NCI-H1417 (cell line): ENCODE measurements around the gene VWA5B1.

Experiments
- DNase-seq, 3 experiments: peaks; one replicate each; lab custom pipeline; 2025; lab: John Stamatoyannopoulos, UW

The VWA5B1 gene

DNA sequence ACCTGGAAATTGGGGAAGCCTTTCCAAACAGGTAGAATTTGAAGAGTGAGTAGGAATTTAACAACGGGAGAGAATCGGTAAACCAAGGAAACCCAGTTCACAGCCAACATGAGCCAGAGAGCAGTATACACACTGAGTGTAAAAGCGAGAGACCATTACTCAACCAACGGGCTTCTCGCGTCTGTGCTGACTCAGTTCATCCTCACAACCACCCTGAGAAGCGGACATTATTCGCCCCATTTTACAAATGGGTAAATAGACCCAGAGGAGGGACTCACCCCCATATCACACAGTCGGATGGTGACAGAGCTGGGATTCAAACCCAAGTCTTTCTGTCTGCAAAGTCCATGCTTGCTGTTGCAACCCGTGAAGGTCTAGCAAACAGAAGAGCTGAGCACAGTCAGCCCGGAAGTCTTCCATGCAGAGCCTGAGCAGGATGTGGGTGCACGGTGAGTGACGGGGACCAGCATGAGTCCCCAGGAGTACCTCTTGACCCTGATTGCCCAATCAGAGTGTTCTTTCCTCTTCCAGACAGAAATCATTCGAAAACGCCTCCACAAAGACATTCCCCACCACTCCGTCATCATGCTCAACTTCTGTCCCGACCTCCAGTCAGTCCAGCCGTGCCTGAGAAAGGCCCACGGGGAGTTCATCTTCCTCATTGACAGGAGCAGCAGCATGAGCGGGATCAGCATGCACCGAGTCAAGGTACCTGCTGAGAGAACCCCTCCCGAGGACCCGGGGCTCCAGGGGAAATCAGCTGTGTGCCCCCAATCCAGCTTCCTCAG, 32.3 kb downstream of the VWA5B1 start:
- no peak for DNase-seq

DNA sequence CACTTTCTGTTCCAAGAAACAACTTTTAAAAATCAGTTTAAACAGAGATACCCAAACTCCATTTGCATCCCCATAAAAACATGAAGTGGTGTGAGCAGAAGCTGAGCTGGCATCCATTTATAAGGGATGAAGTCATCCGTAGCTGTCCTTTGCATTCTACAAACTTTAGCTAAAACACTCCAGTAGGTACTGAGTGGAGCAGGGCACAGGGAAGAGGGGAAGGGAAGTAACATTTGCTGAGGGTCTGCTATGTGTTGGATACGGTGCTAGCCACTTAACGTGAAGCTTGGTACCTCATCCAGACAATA, 32.9 kb downstream of the VWA5B1 start:
- no peak for DNase-seq

DNA sequence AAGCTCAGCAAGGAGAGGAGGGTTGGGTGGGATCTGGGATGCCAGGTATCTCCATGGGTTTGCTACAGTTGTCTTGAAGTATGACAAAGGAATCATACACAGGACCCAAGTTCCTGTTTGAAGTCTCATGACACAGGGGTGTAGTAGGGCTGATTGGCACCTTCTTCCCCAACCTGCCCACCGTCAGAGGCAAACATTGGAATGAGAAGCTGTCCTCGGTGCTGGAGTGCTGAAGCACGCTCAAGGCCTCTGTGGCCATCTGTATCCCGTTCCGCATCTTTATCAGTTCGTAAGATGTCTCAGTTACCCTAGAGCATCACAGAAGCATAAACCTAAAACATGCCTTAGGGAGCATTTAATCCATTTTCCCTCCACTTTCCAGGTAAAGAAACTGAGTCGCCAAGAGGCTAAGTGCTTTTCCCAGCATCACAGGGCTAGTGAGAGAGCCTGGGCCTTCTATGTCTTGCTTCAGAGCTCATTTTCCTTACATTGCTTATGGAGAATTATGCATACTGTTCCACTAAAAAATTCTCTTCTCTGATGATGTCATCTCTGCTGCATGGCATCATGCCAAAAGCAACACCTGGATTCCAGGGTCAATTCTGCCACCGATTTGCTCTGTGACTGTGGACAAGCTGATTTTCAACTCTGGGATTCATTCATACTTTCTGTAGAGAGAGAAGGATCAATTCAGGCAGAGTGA, 34.2 kb downstream of the VWA5B1 start:
- DNase-seq, result peak in 1 of 3 experiments; percentile 21

DNA sequence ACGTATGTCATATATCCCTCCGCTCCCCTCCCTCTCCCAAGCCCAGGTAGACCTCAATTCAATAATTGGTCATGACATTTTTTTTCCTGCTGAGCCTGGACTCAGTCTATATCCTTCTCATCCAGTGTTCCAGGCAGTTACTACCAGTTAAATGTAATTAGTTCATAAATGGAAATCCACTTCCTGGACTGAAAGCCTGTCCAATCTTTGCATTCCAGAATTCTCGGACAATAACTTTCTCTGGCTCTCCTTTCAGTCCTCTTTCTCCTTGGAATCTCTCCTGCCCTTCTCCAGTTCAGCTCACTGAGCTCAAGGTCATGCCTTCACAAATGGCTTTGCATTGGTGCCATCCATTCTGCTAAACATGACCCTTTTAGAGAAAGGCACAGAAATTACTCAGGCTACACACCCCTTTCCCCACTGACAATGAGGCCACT, 34.8 kb downstream of the VWA5B1 start:
- DNase-seq, result no peak

DNA sequence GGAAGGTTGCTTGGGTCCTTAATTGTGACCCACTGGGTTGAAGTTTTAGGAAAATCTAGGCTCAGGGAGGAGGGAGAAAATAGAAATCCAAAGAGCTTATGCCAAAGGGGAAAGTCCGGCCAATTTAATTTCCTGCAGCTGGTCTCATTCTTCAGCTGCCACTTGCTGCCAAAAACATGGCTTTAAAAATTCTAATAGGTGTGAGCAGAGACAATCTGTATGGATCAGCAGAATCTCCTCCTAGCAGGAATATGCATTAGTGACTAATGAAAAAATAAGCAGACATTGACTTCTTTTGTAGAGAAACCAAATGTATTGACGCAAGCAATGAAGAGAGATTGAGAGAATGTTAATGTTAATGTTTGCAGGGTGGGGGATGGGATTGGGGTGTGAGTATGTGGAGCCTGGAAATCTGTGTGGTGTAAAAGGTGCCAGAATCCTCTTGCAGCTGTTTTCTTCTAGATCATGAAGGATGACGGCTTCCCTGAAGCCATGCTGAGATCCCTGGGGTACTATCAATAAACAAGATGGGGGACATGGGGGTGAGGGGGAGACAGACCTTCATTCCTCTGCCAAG, 35.3 kb downstream of the VWA5B1 start:
- DNase-seq, result no peak

DNA sequence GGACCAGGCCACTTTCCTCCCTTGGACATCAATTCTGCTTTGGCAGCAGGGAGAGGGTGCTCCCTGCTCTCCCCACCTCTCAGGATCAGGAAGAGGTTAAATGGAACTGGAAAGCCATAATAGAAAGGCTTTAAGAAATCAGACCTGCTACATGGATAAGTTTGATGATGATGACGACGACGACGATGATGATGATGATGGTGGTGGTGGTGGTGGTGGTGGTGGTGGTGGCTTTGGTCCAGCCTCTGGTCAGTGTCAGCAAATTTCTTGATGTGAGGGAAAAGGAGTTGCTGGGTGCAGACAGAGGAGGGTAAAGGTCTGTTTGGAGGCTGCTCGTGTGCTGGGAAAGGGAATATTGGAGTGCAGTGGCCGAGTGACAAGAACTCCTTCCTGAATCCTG, 36.8 kb downstream of the VWA5B1 start:
- no peak for DNase-seq

DNA sequence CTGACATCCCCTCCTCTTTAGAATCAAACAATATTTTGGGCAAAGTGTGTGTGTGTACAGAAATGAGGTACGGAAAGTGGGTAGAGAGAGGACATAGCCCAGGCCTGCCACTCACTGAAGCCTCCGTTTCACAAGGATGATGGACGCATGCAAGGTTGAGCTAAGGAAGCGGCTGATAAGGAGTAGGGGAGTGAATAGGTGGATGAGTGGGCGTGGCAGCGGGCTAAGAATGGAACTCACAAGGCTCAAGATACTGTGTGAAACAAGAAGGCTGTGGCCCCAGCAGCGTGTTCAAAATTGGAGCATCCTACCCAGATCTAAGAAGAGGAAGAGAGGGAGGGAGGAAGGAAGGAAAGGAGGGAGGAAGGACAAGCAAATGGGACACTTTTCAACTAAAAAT, 37.5 kb downstream of the VWA5B1 start:
- DNase-seq, result no peak

DNA sequence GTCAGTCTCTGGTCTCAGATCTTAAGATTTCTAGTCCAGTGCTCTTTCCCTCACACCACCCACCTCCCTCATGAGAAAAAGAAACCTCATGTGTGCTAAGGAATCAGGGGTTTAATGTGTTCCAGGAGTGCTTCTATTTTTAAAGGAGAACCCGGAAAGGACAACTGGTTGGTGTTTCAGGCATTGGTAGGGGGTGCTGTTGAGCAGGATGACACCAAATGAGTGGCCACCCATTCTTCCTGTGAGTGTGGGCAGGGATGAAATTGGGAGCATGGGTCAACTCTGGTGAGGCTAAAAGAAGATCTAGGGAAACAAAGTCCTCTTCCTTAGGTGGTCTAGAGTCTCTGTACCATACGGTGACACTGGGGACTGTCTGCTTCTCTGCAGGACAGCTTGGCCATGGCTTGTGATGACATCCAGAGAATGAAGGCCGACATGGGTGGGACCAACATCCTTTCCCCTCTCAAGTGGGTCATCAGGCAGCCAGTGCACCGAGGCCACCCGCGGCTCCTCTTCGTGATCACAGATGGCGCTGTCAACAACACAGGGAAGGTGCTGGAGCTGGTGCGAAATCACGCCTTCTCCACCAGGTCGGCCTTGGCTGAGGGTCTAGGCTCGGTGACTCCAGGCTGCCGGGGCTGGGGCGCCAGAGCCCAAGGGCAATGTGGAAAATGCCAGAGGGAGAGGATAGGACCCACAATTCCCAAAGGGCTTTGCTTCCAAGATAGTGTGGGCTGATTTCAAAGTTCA, 39.3 kb downstream of the VWA5B1 start:
- DNase-seq, result no peak

DNA sequence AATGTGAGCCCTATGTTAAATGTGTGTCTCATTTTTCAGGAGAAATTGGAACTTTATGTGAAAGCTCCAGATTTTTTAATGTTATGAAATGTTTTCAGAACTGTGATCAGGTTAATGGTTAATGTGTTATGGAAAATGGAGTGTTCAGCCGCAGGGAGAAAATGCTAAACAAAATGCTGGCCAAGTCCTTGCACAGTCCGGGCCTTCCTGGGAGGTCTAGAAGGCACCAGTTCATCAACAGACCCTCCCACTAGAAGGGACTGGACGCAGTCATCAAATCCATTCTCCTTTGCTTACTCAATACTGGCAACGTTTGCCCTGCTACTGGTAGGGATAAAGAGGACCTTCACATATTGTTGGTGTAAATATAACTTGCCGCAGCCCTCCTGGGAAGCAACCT, 43.4 kb downstream of the VWA5B1 start:
- no peak for DNase-seq

DNA sequence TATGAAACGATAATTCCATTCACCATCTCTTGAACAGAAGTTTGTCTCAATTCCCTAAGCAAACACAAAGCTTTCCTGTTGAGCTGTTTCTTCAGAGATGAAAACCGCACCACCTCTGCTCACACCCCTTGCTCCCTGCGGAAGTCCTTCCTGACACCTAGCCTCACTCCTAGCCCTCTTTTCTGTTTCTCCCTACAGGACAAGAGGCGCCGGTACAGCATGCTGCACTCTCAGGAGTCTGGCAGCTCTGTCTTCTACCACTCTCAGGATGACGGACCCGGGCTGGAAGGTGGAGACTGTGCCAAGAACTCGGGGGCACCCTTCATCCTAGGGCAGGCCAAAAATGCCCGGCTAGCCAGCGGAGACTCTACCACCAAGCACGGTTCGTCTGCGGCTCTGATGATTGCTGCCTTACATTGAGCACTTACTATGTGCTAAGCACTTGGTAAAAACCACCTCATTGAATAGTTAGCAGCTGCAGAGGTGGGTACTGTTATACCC, 45.5 kb downstream of the VWA5B1 start:
- no peak for DNase-seq

DNA sequence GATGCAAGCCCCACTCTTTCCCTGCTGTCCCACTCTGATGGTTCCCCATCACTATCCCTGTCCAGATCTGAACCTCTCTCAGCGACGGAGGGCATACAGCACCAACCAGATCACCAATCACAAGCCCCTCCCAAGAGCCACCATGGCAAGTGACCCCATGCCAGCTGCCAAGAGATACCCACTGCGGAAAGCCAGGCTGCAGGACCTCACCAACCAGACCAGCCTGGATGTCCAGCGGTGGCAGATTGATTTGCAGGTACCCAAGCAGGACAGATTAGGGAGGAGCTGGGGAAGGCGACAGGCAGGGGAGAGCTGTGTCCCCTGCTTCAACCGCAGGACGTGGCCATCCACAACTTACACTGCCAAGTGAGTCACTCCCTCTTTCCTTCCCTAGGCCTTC, 46.9 kb downstream of the VWA5B1 start:
- DNase-seq, result no peak

DNA sequence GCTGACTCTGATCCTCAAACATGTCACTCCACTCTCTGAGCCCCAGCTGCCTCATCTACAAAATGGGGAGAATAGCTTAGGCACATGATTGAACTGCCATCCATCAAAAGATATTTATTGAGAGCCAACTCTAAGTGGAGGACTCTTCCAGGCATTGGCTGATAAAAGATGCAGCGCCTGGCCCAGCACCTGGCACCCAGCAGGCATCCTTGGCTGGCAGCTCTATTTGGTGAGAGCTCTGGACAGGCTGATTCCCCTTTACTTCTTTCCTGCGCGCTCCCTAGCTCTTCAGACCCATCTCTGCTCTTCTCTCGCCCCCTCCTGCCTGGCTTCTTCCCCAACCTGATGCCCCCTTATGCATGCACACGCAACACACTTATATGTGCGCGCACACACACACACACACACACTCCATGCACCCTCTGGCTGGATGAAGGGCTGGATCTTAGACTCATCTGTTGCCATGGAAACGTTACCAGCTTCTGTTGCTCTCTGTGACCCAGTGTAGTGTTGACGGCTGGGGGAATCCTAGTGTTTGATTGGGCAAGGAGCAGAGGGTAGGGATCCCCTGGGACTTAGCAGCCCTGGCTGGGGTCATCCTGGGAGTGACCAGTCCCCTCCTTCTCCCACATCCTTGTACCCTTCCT, 49.3 kb downstream of the VWA5B1 start:
- DNase-seq, result peak; percentile 37 to 87 (median 66)

DNA sequence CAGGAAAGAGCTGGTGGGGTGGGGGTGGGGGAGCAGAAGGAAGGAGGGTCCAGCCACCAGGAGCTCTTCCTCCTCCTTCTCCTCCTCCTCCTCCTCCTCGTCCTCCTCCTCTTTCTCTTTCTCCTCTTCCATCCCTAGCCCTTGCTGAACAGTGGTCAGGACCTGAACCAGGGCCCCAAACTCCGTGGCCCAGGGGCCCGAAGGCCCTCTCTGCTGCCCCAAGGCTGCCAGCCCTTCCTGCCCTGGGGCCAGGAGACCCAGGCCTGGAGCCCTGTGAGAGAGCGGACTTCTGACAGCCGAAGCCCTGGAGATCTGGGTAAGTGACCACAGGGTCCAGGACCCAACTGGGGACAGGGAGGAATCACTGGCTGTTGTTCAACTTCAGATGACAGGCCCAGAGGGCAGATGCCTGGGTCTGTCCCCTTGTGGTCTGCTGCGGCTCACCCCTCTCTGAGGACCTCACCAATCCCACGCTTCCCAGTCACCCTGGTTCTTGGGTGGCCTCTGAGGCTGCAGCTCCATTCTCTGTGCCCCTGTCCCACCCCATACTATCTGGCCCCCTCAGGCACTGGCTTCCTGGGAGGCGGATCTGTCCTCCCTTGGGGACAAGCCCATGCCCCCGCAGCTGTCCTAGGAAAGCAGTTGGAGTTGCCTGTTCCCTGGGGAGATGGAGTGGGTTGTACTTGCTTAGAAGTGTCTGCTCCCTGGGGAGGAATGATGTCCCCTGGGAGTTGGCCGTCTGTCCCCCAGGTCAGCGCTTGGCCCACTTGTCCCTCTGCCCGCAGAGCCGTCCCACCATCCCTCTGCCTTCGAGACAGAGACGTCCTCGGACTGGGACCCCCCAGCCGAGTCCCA, 51.8 kb downstream of the VWA5B1 start:
- no peak for DNase-seq

DNA sequence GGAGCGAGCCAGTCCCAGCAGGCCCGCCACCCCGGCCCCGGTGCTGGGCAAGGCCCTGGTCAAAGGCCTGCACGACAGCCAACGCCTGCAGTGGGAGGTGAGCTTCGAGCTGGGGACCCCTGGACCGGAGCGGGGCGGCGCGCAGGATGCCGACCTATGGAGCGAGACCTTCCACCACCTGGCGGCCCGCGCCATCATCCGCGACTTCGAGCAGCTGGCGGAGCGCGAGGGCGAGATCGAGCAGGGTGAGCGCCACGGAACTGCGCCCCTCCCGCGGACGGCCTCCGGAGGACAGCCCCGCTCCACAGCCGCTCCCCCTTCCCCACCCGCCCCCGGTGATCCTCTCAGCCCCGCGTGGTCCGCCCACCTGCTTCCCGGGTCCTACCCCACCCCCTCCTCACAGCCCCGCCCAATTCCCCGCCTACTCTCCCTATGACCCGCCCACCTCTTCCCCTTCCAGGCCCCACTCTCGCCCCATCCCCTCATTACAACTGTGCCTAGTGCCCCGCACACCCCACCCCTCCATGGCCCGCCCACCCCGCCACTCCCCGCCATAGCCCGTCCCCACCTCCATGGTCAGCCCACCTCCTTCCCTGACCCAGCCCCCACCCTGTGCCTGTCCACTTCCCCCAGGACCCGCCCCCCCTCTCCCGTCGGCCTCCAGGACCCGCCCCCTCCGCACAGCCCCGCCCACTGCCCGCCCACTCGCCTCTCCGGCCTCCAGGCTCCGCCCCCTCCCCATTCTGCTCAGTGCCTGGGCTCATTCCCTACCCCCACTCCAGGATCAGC, 52.7 kb downstream of the VWA5B1 start:
- peak in 1 of 3 experiments; percentile 83 for DNase-seq

DNA sequence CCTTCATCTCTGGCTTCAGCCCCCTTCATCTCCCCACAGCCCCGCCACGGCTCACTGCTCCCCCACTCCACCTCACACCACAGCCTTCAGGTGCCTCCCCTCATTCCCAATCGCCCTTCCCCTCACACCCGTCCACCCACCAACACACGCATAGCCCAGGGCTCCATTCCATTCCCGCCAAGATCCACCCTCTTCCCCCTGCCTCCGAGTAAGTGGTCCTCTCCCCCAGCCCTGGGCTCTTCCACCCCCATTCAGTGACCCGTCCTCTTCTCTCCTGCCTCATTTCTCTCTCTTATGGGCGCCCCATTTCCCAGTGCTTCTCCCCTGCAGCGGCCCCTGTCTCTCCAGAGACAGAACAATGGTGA, 53.2 kb downstream of the VWA5B1 start:
- no peak for DNase-seq

DNA sequence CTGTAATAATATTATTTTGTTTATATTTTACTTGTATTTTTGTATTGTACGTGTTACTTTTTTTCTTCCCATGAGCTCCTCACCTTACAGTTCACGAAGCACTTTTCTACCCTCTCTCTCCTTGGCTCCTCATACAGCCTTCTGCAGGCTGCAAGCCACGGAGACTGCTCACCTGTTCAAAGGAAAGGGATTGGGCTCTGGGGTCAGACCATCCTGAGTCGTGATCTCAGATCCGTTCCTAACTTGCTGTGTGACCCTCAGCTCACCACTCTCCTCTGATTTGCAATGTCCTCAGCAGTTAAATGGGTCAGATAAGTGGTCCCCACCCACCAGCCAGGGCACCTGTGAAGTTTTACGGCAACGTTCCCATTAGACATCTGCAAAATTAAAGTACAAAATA, 54.1 kb downstream of the VWA5B1 start:
- DNase-seq, result peak in 1 of 3 experiments; percentile 49

DNA sequence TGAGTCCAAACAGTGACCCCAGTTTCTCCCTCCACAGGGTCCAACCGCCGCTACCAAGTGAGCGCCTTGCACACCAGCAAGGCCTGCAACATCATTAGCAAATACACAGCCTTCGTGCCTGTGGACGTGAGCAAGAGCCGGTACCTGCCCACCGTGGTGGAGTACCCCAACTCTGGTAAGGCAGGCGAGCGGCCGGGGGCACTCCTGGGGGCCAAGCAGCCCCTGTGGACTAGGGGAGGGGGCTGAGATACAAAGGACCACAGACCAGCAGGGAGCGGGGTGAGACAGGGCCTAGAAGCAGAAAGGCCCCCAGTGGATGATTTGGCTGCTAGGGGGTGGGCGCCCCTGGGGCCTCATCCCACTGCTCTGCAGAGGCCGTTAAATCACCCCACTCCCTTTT, 54.7 kb downstream of the VWA5B1 start:
- DNase-seq, result no peak

DNA sequence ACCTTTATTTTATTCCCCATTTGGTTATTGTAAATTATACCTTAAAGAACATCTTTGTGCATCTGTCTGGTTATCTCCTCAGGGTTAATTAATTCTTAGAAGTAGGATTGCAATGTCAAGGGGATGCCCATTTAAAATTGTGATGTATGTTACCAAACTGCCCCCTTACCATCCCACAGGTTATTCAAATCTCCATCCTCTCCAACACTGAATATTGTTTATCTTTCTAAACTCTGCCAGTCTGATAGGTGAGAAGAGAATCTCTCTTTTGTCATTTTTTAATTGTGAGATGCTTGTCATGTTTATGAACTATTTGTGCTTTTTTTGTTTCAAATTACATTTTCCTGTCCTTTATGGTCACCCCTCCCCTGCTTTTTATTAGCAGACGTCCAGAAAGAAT, 55.8 kb downstream of the VWA5B1 start:
- DNase-seq, result no peak

DNA sequence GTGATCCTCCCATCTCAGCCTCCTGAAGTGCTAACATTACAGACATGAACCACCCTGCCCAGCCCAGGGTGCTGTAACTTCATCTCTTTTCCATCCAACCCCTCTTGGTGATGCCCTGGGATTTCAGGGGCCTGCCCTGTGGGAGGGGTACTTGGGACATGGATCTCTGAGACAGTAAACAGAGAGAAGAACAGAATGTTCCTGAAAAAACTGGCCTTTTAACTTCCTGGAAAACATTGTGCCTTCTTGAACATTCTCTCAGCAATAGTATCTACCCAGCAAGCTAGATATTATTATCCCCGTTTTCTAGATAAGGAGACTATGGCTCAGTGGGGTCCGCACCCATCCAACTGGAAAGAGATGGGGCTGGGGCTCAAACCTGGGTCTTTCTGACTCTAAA, 57.0 kb downstream of the VWA5B1 start:
- DNase-seq, result no peak

DNA sequence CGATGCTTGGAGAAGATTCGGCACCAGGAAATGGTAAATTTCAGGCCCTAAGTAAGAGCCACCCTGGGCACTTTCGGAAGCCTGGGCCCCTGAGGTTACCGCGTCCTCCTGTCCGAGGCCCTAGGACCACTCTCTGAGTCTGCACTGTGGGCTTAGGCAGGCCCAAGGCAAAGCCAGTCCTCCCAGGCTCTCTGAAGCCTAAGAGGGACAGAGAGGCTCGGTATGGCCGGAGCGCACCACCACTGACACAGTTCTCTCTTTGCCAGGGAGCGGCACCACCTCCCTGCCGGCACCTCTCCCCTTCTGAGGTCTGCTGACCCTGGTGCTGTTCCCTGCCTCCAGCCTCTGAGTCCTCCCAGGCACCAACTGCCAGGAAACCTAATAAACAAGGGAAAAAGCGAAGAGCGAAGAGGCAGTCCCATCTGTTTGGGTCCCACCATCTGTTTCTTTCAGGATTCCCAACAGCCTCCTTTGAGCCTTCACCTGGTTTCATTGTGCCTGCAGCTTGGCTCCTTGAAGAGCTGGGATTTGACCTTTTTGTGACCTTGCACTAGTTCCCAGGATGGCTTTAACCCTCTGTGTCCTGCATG, 57.7 kb downstream of the VWA5B1 start:
- DNase-seq, result no peak
